ACC112 (cell line): ENCODE data around the gene TMEM250.
"Not testable (repeated sequence)": the region's sequence is repeated elsewhere in the genome, so short reads cannot be mapped to it uniquely, and the experiment has no call there.

Experiments used
- H2AFZ ChIP-seq: fragments of 200-600 bp; sonication (generic); one replicate; pipeline ENCODE4 v1.6.0; 2017; ENCODE audit warnings: antibody characterized with exemption, low read length; ENCODE audit not compliant: unreplicated experiment
- H3K27ac ChIP-seq: fragments of 200-600 bp; sonication (generic); 2 replicates; pipeline ENCODE4 v1.5.1; 2014; ENCODE audit warnings: low read depth, mild to moderate bottlenecking, antibody characterized with exemption, low read length, moderate library complexity
- H3K27me3 ChIP-seq: fragments of 200-600 bp; sonication (generic); 2 replicates; pipeline ENCODE4 v1.6.1; 2014; ENCODE audit warnings: mild to moderate bottlenecking, antibody characterized with exemption, low read length, moderate library complexity, mixed read lengths; ENCODE audit not compliant: insufficient read depth
- H3K36me3 ChIP-seq: fragments of 200-600 bp; sonication (generic); 2 replicates; pipeline ENCODE4 v1.6.1; 2016; ENCODE audit warnings: mild to moderate bottlenecking, antibody characterized with exemption, low read length, moderate library complexity, mixed read lengths; ENCODE audit not compliant: insufficient read depth
- H3K4me1 ChIP-seq: fragments of 200-600 bp; sonication (generic); one replicate; pipeline ENCODE4 v1.6.1; 2016; ENCODE audit warnings: low read length, mixed read lengths; ENCODE audit not compliant: insufficient read depth, unreplicated experiment, control insufficient read depth
- H3K4me3 ChIP-seq: fragments of 200-600 bp; sonication (generic); 2 replicates; pipeline ENCODE4 v1.5.1; 2014; ENCODE audit warnings: mild to moderate bottlenecking, low read depth, low read length
- H3K79me2 ChIP-seq: fragments of 200-600 bp; sonication (generic); one replicate; pipeline ENCODE4 v1.6.0; 2016; ENCODE audit warnings: low read length; ENCODE audit not compliant: control insufficient read depth, unreplicated experiment, insufficient read depth

The TMEM250 gene

GRCh38 chr9:136153381-136154065, 34.8 kb upstream of the TMEM250 start:
- Histone ChIP-seq H3K27ac (no peak overlapping the region), H3K4me3 (no peak overlapping the region), H2AFZ (no peak overlapping the region), H3K36me3 (no peaks in the 10 kb centered on the region), H3K27me3 (peaks cover 14% of the 10 kb centered on the region), H3K79me2 (no peaks in the 10 kb centered on the region), H3K4me1 (peaks cover 3% of the 10 kb centered on the region)

GRCh38 chr9:136152931-136153330, 34.3 kb upstream of the TMEM250 start:
- H3K27me3 ChIP-seq = peaks cover 18% of the 10 kb centered on the region
- no peaks in the 10 kb centered on the region for H3K36me3 ChIP-seq
- H3K4me1 ChIP-seq = peaks cover 3% of the 10 kb centered on the region
- H3K27ac ChIP-seq = no peak overlapping the region
- no peak overlapping the region for H2AFZ ChIP-seq
- no peaks in the 10 kb centered on the region for H3K79me2 ChIP-seq
- no peak overlapping the region for H3K4me3 ChIP-seq

GRCh38 chr9:136152543-136152866, 33.8 kb upstream of the TMEM250 start:
- no peak overlapping the region for H2AFZ ChIP-seq
- H3K36me3 ChIP-seq = no peaks in the 10 kb centered on the region
- H3K4me1 ChIP-seq = peaks cover under 1% of the 10 kb centered on the region
- no peaks in the 10 kb centered on the region for H3K79me2 ChIP-seq
- no peak overlapping the region for H3K27ac ChIP-seq
- no peak overlapping the region for H3K4me3 ChIP-seq
- H3K27me3 ChIP-seq = peaks cover 20% of the 10 kb centered on the region

GRCh38 chr9:136151848-136152542, 33.3 kb upstream of the TMEM250 start:
- H3K4me1 ChIP-seq = no peaks in the 10 kb centered on the region
- H3K27me3 ChIP-seq = peaks cover 25% of the 10 kb centered on the region
- H3K79me2 ChIP-seq = no peaks in the 10 kb centered on the region
- H3K27ac ChIP-seq = no peak overlapping the region
- no peak overlapping the region for H3K4me3 ChIP-seq
- H3K36me3 ChIP-seq = no peaks in the 10 kb centered on the region
- H2AFZ ChIP-seq = no peak overlapping the region

GRCh38 chr9:136151214-136151804, 32.6 kb upstream of the TMEM250 start:
- Histone ChIP-seq H3K27me3 (peaks cover 24% of the 10 kb centered on the region), H3K4me3 (no peak overlapping the region), H2AFZ (no peak overlapping the region), H3K79me2 (no peaks in the 10 kb centered on the region), H3K36me3 (no peaks in the 10 kb centered on the region), H3K4me1 (no peaks in the 10 kb centered on the region), H3K27ac (no peak overlapping the region)

GRCh38 chr9:136150664-136151213, 32.1 kb upstream of the TMEM250 start:
- H3K27me3 ChIP-seq = peaks cover 24% of the 10 kb centered on the region; the same call in 1 of the 2 replicates
- not testable (repeated sequence) for H3K4me3 ChIP-seq, H2AFZ ChIP-seq, H3K79me2 ChIP-seq, H3K36me3 ChIP-seq, H3K4me1 ChIP-seq, H3K27ac ChIP-seq

- Histone ChIP-seq H3K4me1 (no peaks in the 10 kb centered on the region), H3K4me3 (no peak overlapping the region), H3K79me2 (no peaks in the 10 kb centered on the region), H3K27me3 (peaks cover 27% of the 10 kb centered on the region; the same call in 1 of the 2 replicates), H2AFZ (no peak overlapping the region), H3K36me3 (no peaks in the 10 kb centered on the region), H3K27ac (no peak overlapping the region)
These were observed 31.2 kb upstream of the TMEM250 start for GRCh38 chr9:136149853-136150252.

- Histone ChIP-seq H3K27ac (no peak overlapping the region), H3K79me2 (no peaks in the 10 kb centered on the region), H3K4me1 (no peaks in the 10 kb centered on the region), H3K4me3 (no peak overlapping the region), H3K36me3 (no peaks in the 10 kb centered on the region), H2AFZ (no peak overlapping the region), H3K27me3 (peaks cover 27% of the 10 kb centered on the region; the same call in 1 of the 2 replicates)
These were observed 30.7 kb upstream of the TMEM250 start for GRCh38 chr9:136149337-136149736.

GRCh38 chr9:136148766-136149165, 30.1 kb upstream of the TMEM250 start:
- no peaks in the 10 kb centered on the region for H3K79me2 ChIP-seq
- no peak overlapping the region for H3K4me3 ChIP-seq
- peaks cover 27% of the 10 kb centered on the region; the same call in 1 of the 2 replicates for H3K27me3 ChIP-seq
- no peaks in the 10 kb centered on the region for H3K4me1 ChIP-seq
- H3K27ac ChIP-seq = no peak overlapping the region
- no peaks in the 10 kb centered on the region for H3K36me3 ChIP-seq
- H2AFZ ChIP-seq = no peak overlapping the region

GRCh38 chr9:136147890-136148714, 29.4 kb upstream of the TMEM250 start:
- H3K79me2 ChIP-seq = no peaks in the 10 kb centered on the region
- H3K27me3 ChIP-seq = peaks cover 27% of the 10 kb centered on the region; the same call in 1 of the 2 replicates
- H3K4me3 ChIP-seq = no peak overlapping the region
- H3K36me3 ChIP-seq = no peaks in the 10 kb centered on the region
- H2AFZ ChIP-seq = no peak overlapping the region
- no peaks in the 10 kb centered on the region for H3K4me1 ChIP-seq
- no peak overlapping the region for H3K27ac ChIP-seq
